AML-193 (cell line): ENCODE results near the gene NOC2L.

Source experiments
- DNase-seq, 2 experiments: peaks; one replicate each; lab custom pipeline; 2025; lab: John Stamatoyannopoulos, UW

The NOC2L gene

GRCh38 chr1:974687-975328 lies 15.8 kb upstream of the NOC2L start:
- DNase-seq = no peak

DNA sequence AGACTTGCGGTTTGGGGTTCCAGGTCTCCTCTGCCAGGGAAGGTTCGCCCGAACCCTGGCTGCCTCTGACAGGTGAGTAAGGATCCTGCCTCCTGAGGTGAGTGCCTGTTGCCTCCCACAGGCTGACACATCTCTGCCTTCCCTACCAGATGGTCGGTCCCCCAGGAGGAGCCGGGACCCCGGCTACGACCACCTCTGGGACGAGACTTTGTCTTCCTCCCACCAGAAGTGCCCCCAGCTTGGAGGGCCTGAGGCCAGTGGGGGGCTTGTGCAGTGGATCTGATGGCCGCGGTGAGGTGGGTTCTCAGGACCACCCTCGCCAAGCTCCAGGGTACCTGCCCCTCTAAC lies 15.2 kb upstream of the NOC2L start:
- no peak for DNase-seq

GRCh38 chr1:973459-974292 lies 14.6 kb upstream of the NOC2L start:
- DNase-seq = no peak

- no peak for DNase-seq
Measured at GRCh38 chr1:972726-973458, 13.8 kb upstream of the NOC2L start.

DNA sequence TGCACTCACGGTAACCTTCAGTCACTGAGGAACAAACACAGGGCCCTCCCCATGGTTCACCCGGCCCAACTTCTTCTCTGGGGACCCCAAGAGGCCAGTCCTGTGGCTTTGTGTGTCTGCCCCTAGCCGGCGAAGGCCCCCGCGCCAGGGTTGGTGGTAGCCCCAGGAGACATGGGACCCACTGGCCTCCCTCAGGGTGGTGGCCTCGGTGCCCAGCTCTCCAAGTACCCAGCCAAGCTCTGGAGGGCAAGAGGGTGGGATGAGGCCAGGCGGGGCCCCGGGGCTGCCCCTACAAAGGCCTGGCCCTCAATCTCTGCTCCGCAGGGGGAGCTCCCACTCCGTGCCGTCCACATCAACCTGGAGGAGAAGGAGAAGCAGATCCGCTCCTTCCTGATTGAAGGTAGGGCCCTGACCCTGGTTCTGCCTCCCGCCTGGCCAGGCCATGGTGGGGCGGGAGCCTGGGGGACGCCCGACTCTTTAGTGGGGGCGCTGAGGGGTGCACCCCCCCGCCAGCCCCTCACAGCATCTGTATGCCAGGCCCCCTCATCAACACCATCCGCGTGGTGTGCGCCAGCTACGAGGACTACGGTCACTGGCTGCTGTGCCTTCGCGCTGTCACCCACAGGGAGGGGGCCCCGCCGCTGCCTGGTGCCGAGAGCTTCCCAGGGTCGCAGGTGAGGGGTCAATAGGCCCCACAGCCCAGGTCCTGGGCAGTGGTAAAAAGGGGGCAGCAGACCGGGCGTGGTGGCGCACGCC lies 12.9 kb upstream of the NOC2L start:
- DNase-seq = no peak

DNA sequence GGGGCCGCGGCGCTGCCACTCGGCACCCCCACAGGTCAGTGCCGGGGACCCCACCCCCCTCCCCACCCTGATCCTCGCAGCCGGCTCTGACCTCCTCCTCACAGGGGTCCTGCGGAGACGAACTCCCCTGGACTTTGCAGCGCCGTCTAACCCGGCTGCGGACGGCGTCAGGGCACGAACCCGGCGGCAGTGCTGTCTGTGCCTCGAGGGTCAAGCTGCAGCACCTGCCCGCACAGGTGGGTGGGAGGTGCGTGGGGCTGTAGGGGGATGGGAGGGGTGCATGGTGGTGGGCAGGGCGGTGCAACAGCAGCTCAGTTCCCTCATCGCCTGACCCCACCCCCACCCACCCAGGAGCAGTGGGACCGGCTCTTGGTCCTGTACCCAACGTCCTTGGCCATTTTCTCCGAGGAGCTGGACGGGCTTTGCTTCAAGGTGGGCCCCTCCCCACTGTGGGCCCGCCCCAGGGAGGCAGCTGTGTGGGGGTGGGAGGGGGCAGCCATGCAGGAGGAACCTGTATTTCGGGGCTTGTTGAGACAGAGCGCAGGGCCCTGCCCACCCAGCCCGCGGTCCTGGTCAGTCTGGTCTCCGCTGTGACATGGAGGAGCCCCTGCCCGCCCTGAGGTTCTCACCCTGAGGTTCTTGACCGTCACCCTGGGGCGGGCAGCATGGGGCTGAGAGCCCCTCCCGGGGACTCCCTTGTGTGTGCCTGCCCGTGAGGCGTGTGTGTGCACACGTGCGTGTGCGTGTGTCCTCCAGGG lies 12.1 kb upstream of the NOC2L start:
- no peak for DNase-seq

GRCh38 chr1:970242-970972 lies 11.4 kb upstream of the NOC2L start:
- DNase-seq = no peak

- no peak for DNase-seq
Measured at GRCh38 chr1:969260-969855, 10.3 kb upstream of the NOC2L start.

- no peak for DNase-seq
Measured at GRCh38 chr1:967466-968343, 8.6 kb upstream of the NOC2L start.

DNA sequence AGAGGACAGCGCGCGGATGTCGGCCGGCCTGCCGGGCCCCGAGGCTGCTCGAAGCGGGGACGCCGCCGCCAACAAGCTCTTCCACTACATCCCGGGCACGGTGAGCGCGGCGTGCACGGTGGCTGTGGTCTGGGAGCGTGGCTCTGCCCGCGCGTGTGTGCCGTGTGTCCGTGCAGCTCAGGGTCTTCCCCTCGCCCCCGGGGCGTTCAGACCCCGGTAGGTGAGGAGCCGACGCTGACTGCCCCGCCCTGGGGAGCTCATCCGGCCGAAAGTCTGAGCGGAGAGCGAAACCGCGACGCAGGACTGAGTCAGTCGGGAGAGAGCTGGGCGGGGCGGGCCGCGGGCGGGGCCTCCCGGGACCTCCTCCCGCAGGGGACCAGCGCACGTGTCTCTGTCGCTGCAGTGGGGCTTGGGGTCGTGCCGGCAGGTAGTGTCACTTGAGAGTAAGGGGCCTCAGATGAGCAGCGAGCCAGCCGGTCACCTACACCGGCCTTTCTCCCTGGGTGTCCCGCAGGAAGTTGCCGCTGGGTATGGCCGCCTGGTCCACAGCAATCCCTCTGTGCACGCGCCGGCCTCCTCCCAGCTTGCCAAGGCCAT lies 7.7 kb upstream of the NOC2L start:
- DNase-seq = peak; percentile 36 to 41

DNA sequence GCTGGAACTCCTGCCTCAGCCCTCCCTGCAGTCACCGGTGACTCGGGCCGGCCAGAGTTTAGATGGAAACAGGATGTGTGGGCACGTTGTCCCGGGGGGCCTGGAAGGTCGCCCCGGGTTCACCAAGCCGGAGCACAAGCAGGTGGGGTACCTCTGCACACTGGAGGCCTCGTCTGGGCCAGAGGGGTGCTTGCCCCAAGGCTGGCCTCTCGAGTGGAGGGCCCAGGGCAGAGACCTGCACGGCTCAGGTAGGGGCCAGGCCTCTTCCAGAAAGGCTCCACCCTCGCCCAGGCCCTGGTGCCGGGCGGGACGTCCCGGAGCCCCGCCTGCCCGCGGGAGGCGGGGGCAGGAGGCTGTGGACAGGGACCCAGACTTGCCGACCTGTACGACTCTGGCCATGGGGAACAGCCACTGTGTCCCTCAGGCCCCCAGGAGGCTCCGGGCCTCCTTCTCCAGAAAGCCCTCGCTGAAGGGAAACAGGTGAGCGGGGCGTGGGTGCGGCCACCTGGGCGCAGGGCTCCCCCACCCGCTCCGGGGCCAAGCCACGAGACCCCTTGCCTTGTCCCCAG lies 7.2 kb upstream of the NOC2L start, which contains the start of gene PLEKHN1:
TSS of gene PLEKHN1 (plus strand) at position 348 of the 569 bp plus-strand sequence. CDS start at position 398, 50 bp downstream.
- no peak for DNase-seq

- no peak for DNase-seq
Measured at GRCh38 chr1:965526-966134, 6.6 kb upstream of the NOC2L start.

DNA sequence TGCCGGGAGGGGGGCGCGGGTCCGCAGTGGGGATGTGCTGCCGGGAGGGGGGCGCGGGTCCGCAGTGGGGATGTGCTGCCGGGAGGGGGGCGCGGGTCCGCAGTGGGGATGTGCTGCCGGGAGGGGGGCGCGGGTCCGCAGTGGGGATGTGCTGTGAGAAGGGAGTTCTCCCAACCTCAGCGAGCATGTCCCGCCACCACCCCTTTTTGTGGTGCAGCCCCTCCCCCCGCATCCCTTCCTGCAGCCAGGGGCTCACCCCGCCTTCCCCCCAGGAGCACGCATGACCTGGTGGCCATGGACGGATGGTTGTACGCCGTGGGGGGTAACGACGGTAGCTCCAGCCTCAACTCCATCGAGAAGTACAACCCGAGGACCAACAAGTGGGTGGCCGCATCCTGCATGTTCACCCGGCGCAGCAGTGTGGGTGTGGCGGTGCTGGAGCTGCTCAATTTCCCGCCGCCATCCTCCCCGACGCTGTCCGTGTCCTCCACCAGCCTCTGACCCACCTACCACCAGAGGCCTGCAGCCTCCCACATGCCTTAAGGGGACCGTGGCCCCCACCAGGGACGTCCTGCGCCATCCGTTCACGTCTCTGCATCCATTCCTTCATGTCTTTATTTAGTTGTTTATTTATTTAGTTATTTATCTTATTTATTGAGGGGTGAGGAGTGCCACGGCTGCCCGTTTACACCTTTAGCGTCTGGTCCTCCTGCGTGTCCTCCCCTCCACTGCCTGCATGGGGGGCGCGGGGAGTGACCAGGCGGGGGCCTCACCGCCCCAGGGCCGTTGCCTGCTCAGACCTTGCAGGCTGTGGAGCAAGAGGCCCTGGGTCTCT lies 5.9 kb upstream of the NOC2L start:
- DNase-seq = no peak

- DNase-seq = no peak
Measured at GRCh38 chr1:963746-964525, 4.9 kb upstream of the NOC2L start.

DNA sequence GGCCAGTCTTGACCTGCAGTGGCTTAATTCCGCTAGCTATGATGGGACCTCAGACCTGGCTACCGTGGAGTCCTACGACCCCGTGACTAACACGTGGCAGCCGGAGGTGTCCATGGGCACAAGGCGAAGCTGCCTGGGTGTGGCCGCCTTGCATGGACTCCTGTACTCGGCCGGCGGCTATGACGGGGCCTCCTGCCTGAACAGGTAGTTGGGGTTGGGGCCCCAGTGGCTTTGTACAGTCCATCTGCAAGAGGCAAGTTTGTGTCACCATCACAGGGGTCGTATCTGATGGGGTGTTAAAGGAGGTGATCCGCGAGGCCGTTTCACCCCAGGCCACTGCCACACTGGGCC lies 4.2 kb upstream of the NOC2L start:
- no peak for DNase-seq
